ENCODE data around the gene CLPX. TPM values are rescaled to one million over a fixed set of nuclear protein-coding genes. Genes with fewer than 3 reads are reported as not detected.
A peak's percentile ranks its signal among the peaks of the same experiment; 100 is the strongest.
"Not testable (repeated sequence)": the region's sequence is repeated elsewhere in the genome, so short reads cannot be mapped to it uniquely, and the experiment has no call there.

The CLPX gene
- total RNA-seq, 1 experiment from 2014 or later: 34.2 TPM

- Histone ChIP-seq H3K36me3 (replicated peaks; ENCODE audit: control insufficient read depth, insufficient read depth, low read length) (peaks cover 11% of the 10 kb centered on the region), H3K27me3 (ENCODE audit: control insufficient read depth, insufficient read depth, low read length) (no peaks in the 10 kb centered on the region), H3K4me3 (ENCODE audit: insufficient read depth, low read depth, low read length) (no peak overlapping the region)
- no peak for DNase-seq
Measured at GRCh38 chr15:65165875-65166274, 19.3 kb downstream of the CLPX start.

- no peak for DNase-seq
- H3K4me3 ChIP-seq (ENCODE audit: insufficient read depth, low read depth, low read length): no peak overlapping the region
- H3K27me3 ChIP-seq (ENCODE audit: control insufficient read depth, insufficient read depth, low read length): no peaks in the 10 kb centered on the region
- H3K36me3 ChIP-seq (replicated peaks; ENCODE audit: control insufficient read depth, insufficient read depth, low read length): peaks cover 9% of the 10 kb centered on the region
Measured at GRCh38 chr15:65164139-65164538, 21.0 kb downstream of the CLPX start.

GRCh38 chr15:65163041-65163440, 22.1 kb downstream of the CLPX start:
- H3K4me3 ChIP-seq (ENCODE audit: insufficient read depth, low read depth, low read length): no peak overlapping the region
- no peak for DNase-seq
- H3K36me3 ChIP-seq (replicated peaks; ENCODE audit: control insufficient read depth, insufficient read depth, low read length): peaks cover 9% of the 10 kb centered on the region

GRCh38 chr15:65156692-65157091, 28.4 kb downstream of the CLPX start:
- H3K36me3 ChIP-seq (replicated peaks; ENCODE audit: control insufficient read depth, insufficient read depth, low read length): peaks cover 15% of the 10 kb centered on the region
- no peak for DNase-seq

More at GRCh38 chr15:65163041-65163440, 22.1 kb downstream of the CLPX start:
- no peaks in the 10 kb centered on the region for H3K27me3 ChIP-seq (ENCODE audit: control insufficient read depth, insufficient read depth, low read length)

GRCh38 chr15:65154720-65155119, 30.4 kb downstream of the CLPX start:
- Histone ChIP-seq H3K36me3 (replicated peaks; ENCODE audit: control insufficient read depth, insufficient read depth, low read length) (peaks cover 18% of the 10 kb centered on the region), H3K27me3 (ENCODE audit: control insufficient read depth, insufficient read depth, low read length) (no peaks in the 10 kb centered on the region), H3K4me3 (ENCODE audit: insufficient read depth, low read depth, low read length) (no peak overlapping the region)
- no peak for DNase-seq

More at GRCh38 chr15:65156692-65157091, 28.4 kb downstream of the CLPX start:
- Histone ChIP-seq H3K27me3 (ENCODE audit: control insufficient read depth, insufficient read depth, low read length) (no peaks in the 10 kb centered on the region), H3K4me3 (ENCODE audit: insufficient read depth, low read depth, low read length) (no peak overlapping the region)

GRCh38 chr15:65147902-65148301, 37.2 kb downstream of the CLPX start:
- peaks cover 4% of the 10 kb centered on the region for H3K36me3 ChIP-seq (replicated peaks; ENCODE audit: control insufficient read depth, insufficient read depth, low read length)
- H3K4me3 ChIP-seq (ENCODE audit: insufficient read depth, low read depth, low read length): no peak overlapping the region
- H3K27me3 ChIP-seq (ENCODE audit: control insufficient read depth, insufficient read depth, low read length): no peaks in the 10 kb centered on the region
- DNase-seq: no peak

- H3K4me3 ChIP-seq (ENCODE audit: insufficient read depth, low read depth, low read length): no peak overlapping the region
- no peak for DNase-seq
- peaks cover 3% of the 10 kb centered on the region for H3K36me3 ChIP-seq (replicated peaks; ENCODE audit: control insufficient read depth, insufficient read depth, low read length)
- no peaks in the 10 kb centered on the region for H3K27me3 ChIP-seq (ENCODE audit: control insufficient read depth, insufficient read depth, low read length)
Measured at GRCh38 chr15:65146438-65146837, 38.7 kb downstream of the CLPX start.

GRCh38 chr15:65138631-65139030, 46.5 kb downstream of the CLPX start:
- not testable (repeated sequence) for H3K36me3 ChIP-seq (replicated peaks; ENCODE audit: control insufficient read depth, insufficient read depth, low read length); DNase-seq; H3K27me3 ChIP-seq (ENCODE audit: control insufficient read depth, insufficient read depth, low read length); H3K4me3 ChIP-seq (ENCODE audit: insufficient read depth, low read depth, low read length)

GRCh38 chr15:65137893-65138292, 47.2 kb downstream of the CLPX start:
- DNase-seq; H3K27me3 ChIP-seq (ENCODE audit: control insufficient read depth, insufficient read depth, low read length); H3K4me3 ChIP-seq (ENCODE audit: insufficient read depth, low read depth, low read length): not testable (repeated sequence)

GRCh38 chr15:65137089-65137488, 48.1 kb downstream of the CLPX start:
- not testable (repeated sequence) for H3K4me3 ChIP-seq (ENCODE audit: insufficient read depth, low read depth, low read length); H3K27me3 ChIP-seq (ENCODE audit: control insufficient read depth, insufficient read depth, low read length); H3K36me3 ChIP-seq (replicated peaks; ENCODE audit: control insufficient read depth, insufficient read depth, low read length); DNase-seq

More at GRCh38 chr15:65137893-65138292, 47.2 kb downstream of the CLPX start:
- not testable (repeated sequence) for H3K36me3 ChIP-seq (replicated peaks; ENCODE audit: control insufficient read depth, insufficient read depth, low read length)

GRCh38 chr15:65134538-65134937, 50.6 kb downstream of the CLPX start:
- DNase-seq: no peak
- H3K4me3 ChIP-seq (ENCODE audit: insufficient read depth, low read depth, low read length): no peak overlapping the region
- no peaks in the 10 kb centered on the region for H3K36me3 ChIP-seq (replicated peaks; ENCODE audit: control insufficient read depth, insufficient read depth, low read length)
- H3K27me3 ChIP-seq (ENCODE audit: control insufficient read depth, insufficient read depth, low read length): no peaks in the 10 kb centered on the region

- peak; percentile 92 for DNase-seq
- Histone ChIP-seq H3K27me3 (ENCODE audit: control insufficient read depth, insufficient read depth, low read length) (no peaks in the 10 kb centered on the region), H3K4me3 (ENCODE audit: insufficient read depth, low read depth, low read length) (peak within 1 kb of the TSS; percentile 67), H3K36me3 (replicated peaks; ENCODE audit: control insufficient read depth, insufficient read depth, low read length) (peaks cover 4% of the 10 kb centered on the region)
Measured at GRCh38 chr15:65133548-65134200, 51.5 kb downstream of the CLPX start, which contains the start of gene PDCD7. PDCD7 (minus strand) TSS chr15:65133808; CDS start chr15:65133781, 27 bp downstream.

GRCh38 chr15:65132878-65133547, 52.1 kb downstream of the CLPX start:
- Histone ChIP-seq H3K27me3 (ENCODE audit: control insufficient read depth, insufficient read depth, low read length) (no peaks in the 10 kb centered on the region), H3K4me3 (ENCODE audit: insufficient read depth, low read depth, low read length) (peak overlapping the region; percentile 67), H3K36me3 (replicated peaks; ENCODE audit: control insufficient read depth, insufficient read depth, low read length) (peaks cover 11% of the 10 kb centered on the region)
- DNase-seq: peak; percentile 87

- Histone ChIP-seq H3K27me3 (ENCODE audit: control insufficient read depth, insufficient read depth, low read length) (no peaks in the 10 kb centered on the region), H3K36me3 (replicated peaks; ENCODE audit: control insufficient read depth, insufficient read depth, low read length) (peaks cover 13% of the 10 kb centered on the region), H3K4me3 (ENCODE audit: insufficient read depth, low read depth, low read length) (no peak overlapping the region)
- DNase-seq: peak; percentile 36
Measured at GRCh38 chr15:65130941-65131340, 54.2 kb downstream of the CLPX start.

- Histone ChIP-seq H3K27me3 (ENCODE audit: control insufficient read depth, insufficient read depth, low read length) (no peaks in the 10 kb centered on the region), H3K4me3 (ENCODE audit: insufficient read depth, low read depth, low read length) (no peak overlapping the region), H3K36me3 (replicated peaks; ENCODE audit: control insufficient read depth, insufficient read depth, low read length) (peaks cover 12% of the 10 kb centered on the region)
- DNase-seq: no peak
Measured at GRCh38 chr15:65115542-65115941, 69.6 kb downstream of the CLPX start.
